CD4-positive, alpha-beta T cell treated with Interleukin-10 for 1 hour (primary cell): ENCODE results near the gene BDNF.
"Not testable (repeated sequence)": the region's sequence is repeated elsewhere in the genome, so short reads cannot be mapped to it uniquely, and the experiment has no call there.

Experiments used
- DNase-seq: peaks from one replicate; pipeline ENCODE4 v3.0.0-alpha.2; 2020

BDNF gene

GRCh38 chr11:27705873-27706820, 5.9 kb upstream of the BDNF start:
- no peak for DNase-seq

- no peak for DNase-seq
Observed at GRCh38 chr11:27703481-27703880, 3.2 kb upstream of the BDNF start.

DNA sequence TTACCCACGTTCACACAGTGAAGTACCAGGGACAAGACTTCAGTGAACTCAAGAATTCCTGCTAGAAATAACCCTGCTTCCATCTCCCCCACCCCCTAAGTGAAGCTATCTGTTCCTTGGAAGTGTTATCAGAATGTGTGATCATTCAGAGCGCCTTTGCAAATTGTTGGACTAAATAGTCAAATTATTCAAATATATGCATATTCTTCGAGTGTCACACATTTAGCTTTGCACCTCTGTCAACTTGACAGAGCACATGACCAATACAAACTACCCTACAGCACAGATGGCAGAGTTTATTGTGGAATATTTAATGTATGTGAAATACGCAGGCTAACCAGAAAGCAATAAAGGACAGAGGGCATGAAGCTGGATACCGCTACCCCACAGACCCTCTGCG, 2.6 kb upstream of the BDNF start:
- DNase-seq, result no peak

- DNase-seq, result no peak
Observed at GRCh38 chr11:27701355-27702105, 1.3 kb upstream of the BDNF start.

- DNase-seq, result no peak
Observed at GRCh38 chr11:27699926-27700350, 317 bp downstream of the BDNF start.

- DNase-seq, result no peak
Observed at GRCh38 chr11:27699242-27699925, 871 bp downstream of the BDNF start.

DNA sequence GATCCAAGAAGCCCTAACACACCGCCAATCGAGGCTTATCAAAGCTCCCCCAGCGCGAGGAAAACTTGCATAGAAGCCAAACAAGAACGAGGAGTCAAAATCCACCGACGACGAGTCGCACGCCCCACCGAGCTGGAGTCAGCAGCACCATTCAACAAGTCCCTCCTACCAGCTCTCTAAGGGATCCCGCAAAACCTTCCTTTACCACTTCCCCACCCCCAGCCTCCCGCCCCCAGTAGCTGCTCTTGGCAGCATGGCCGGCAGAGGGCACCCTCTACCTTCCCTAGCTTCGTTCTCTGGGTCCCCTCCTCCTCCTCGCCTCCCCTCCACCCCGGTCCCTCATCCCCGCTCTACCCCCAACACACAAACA, 1.4 kb downstream of the BDNF start:
- peak; percentile 41 for DNase-seq

GRCh38 chr11:27697679-27698275, 2.5 kb downstream of the BDNF start:
- DNase-seq, result no peak

GRCh38 chr11:27696961-27697360, 3.3 kb downstream of the BDNF start:
- DNase-seq, result no peak

DNA sequence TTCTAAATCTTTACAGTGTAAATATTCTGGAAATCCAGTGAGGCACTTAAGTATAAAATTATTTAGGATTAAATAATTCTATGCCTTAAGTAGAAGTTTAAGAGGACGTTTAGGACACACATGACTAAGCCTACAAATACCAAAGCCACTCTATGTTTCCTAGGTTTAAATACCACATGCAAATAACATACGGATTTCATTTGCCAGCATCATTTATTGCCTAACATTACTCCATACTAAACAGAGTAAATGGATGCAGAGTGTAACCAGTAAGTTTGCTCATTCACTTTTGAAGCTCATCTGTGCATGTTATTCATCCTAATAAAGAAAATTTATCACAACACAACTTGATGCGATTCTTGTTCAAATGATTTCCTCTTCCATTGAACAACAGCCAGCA, 4.1 kb downstream of the BDNF start:
- no peak for DNase-seq

DNA sequence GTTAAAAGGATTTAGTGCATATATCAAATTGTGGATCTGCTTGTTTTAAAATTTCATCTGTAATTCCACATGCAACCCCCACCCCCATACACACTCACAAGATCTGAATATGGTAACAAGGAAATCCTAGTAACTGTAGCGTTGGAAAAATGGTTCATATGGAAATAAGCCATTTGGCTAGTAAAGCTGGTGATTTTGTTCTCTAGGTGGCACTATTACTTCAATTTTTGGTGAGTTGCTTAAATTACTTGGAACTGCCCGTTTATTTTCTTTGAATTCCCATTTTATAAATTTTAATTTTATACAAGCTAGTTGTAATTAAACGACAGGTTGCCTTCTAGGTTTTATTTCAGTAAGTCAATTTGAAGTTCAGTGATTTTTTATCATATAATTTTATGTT, 5.3 kb downstream of the BDNF start:
- no peak for DNase-seq

GRCh38 chr11:27693398-27693797, 6.9 kb downstream of the BDNF start:
- no peak for DNase-seq

- DNase-seq, result no peak
Observed at GRCh38 chr11:27692781-27693180, 7.5 kb downstream of the BDNF start.

DNA sequence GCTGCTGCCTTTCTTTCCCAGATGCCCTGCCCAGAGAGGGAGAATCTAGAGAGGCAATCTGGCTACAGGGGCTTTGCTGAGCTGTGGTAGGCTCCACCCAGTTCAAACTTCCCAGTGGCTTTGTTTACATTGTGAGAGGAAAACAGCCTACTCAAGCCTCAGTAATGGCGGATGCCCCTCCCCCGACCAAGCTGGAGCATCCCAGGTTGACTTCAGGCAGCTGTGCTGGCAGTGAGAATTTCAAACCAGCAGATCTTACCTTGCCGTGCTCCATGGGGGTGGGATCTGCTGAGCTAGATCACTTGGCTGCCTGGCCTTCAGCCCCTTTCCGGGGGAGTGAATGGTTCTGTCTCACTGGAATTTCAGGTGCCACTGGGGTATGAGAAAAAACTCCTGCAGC, 12.2 kb downstream of the BDNF start:
- DNase-seq, result no peak

- no peak for DNase-seq
Observed at GRCh38 chr11:27681664-27682063, 18.6 kb downstream of the BDNF start.

- DNase-seq, result no peak
Observed at GRCh38 chr11:27679136-27680015, 20.9 kb downstream of the BDNF start.

DNA sequence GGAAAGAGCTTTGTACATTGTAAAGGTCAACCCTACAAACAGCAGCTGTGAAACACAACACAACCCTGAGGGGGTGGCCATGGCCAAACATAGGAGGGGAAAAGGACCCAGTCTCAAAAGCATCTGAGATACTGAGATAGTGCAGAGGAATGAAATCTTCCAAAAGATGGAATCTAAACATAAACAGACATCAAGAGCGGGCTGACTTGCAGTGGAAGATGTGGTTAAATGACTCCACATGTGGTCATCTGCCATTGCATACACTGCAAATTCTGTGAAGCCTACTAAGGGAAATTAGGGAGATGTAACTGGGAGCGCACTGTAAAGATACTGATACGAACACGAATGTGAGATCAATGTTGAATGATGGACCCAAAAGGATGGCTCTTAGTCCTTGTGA, 22.0 kb downstream of the BDNF start:
- no peak for DNase-seq

DNA sequence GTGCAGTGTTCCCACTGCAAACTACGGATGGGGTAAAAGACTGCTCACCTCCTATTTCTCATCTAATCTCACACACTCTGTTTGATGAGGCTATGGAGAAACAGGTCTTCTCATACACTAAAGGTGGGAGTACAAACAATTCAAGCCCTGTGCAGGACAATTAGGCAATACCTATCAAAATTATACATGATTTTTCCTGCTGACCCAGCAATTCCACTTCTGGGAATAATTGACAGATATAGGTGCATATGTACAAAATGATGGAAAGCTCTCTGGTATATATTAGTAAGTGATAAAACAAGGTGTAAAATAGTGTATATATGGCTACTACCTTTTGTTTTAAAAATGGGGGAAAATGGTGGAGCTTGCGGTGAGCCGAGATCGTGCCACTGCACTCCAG, 23.1 kb downstream of the BDNF start:
- no peak for DNase-seq

GRCh38 chr11:27673979-27674663, 26.1 kb downstream of the BDNF start:
- DNase-seq, result no peak

DNA sequence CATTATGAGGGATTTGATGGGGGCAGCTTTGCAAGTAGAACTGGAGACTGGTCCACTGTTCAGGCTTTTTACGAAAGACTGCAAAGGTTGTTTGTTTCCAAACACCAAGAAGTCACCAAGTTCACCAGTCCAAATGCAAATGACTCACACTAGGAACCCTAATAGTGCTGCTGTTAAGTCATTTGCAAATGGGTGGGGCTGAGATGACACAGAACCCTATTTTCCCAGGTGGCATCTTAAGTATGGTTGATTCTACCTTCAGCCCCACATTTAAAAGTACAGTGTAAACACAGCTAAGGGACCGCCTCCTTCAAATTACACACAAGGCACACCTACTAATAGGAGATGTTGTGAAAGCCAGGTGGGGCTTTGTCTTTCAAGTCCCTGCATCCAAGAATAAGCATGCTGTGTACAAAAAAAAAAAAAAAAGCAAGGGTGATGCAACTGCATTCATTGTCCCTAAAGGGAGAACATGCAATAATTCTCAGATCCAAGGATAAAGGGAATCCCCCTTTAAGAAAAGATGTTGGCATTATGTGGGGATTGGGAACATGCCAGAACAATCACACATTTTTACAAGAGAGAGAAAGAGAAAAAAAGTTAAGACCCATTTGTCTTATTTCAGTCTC, 27.3 kb downstream of the BDNF start:
- no peak for DNase-seq

GRCh38 chr11:27665508-27666101, 34.6 kb downstream of the BDNF start:
- not testable (repeated sequence) for DNase-seq
